Stimulated activated CD4-positive, alpha-beta T cell treated with anti-CD3 and anti-CD28 coated beads, Interleukin-15, amount 100 ng/mL, for 1 hour (primary cell): ENCODE data around the gene MSH2.

ENCODE experiments used
- DNase-seq, 2 donors: peaks; one replicate each; pipeline ENCODE4 v3.0.0-alpha.2; 2020; ENCODE audit warnings: low read depth in 1 of 2, low spot score in 1 of 2

MSH2 gene

DNA sequence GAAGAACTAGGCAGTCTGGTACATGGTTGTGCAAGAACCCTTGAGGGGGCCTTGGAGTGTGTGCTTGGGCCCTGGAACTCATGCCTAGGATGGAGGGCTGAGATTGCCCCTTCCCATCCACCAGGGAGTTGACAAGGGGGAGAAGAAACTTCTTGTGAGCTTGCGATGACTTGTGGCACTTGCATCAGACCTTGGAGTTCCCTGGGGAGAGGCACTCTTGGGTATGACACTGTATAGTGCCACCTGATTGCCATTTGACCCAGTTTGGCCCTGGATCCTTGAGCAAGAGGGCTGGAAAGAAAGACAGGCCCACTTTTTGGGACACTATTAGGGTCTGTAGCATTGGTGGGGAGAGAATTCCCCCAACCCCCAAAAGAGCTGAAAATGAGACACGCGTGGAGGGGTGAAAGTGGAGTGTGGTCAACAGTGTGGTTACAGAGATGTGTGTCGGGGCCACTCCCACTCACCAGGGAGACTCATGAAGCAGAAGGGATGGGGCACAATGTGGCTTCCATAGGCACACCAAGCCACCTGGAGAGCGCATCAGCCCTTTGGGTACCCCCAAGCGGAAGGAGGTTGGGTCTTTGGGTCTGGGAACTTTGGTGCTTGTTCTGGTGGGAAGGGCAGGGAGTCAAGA, 101.3 kb downstream of the MSH2 start:
- DNase-seq: no peak

DNA sequence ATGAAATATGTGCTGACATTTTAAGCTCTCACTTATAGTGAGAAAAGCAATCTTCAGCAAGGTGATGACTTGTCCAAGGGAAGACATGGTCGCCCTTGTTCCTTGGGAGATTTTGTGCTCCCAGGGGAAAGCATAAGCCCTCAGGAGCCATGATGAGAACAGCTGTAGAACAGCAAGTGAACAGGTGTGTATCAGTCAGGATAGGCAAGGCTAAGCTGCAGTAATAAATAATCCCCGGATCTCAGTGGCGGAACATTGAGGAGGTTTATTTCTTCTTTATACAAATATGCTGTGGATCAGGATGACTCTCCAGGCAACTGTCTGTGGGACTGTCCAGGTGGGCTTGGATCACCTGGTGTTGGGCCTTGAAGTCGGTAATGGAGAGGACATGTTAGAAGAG, 103.1 kb downstream of the MSH2 start:
- DNase-seq: no peak

DNA sequence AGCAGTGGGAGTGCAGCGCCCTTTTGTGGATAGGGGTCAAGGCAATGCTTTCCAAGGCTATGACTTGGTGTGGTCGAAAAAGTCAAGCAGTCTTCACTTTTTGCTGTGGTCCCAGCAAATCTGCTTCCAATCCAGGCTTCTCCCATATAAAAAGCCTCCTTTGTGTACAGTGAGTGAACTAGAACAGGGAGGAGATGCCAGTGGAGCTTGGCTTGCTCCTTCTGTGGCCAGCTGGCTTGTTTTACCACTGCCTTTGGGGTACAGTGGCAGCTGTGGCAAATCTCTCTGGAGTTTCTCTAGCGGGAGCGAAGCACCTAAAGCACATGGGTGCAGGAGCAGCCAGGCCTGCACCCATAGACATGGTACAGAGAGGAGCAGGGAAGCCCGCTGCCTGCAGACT, 103.5 kb downstream of the MSH2 start:
- no peak for DNase-seq

DNA sequence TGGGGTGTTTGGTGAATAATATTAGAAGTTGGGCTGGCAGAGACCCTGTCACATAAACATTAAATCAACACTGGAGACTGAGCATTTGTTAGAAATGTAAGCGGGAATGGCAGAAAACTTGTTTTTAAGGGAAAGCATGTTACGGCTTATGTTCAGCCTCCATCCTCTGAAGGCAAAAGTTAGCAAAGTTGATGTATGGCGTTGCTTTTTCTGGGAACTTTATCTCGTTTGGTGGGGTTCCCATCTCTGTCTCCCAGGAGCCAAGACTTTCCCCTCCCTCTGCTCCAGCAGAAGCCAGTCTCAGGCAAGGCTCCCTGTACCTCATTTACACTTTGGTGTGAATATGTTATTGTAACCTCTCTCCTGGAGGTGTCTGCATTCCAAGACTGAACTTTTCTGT, 105.1 kb downstream of the MSH2 start:
- DNase-seq: no peak

GRCh38 chr2:47508641-47509040, 105.7 kb downstream of the MSH2 start:
- DNase-seq: no peak

- DNase-seq: no peak
These were observed 106.3 kb downstream of the MSH2 start for GRCh38 chr2:47509250-47509649.

- DNase-seq: no peak
These were observed 106.9 kb downstream of the MSH2 start for GRCh38 chr2:47509821-47510385.

DNA sequence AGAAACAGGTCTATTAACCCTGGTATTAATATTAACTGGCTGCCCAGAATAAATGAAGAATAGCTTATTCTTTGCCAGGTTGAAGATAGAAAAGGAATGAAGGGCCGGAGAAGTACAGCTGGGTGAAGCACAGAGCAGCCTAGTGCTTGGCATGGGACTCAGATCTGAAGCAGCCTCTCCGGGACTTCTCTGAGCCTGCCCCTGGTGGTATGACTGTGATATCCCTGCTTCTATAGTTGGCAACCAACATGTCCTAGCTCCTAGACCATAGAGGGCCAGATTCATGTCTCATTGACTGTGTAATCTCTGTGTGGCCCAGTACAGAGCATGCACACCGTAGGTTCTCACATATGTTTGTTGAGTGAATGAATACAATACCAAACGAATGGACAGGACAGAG, 107.8 kb downstream of the MSH2 start:
- no peak for DNase-seq

GRCh38 chr2:47512581-47513083, 109.7 kb downstream of the MSH2 start:
- DNase-seq: no peak

DNA sequence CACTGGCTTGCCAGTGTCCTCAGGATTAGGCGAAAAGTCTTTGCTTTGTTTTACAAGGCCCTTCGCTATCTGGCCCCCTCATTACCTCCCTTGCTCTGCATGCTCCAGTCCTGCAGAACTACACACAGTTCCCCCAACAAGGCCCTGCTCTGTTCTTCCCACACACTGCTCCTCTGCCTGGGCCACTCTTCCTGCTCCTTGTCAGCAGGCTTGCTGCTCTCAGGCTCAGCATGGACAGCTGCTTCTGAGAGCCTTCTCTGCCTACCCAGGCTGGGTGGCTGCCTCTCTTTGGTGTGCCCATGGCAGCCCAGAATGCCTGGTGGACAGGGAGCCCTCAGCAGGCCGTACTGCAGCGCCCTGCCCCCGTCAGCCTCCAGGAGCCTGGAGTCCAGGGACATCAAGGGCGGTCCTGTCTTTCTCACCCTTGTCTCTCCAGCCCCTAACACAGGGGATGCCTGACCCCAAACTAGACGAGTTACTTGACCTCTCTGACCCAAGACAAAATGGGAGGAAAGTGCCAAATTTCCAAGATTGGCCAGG, 111.1 kb downstream of the MSH2 start:
- DNase-seq: no peak

GRCh38 chr2:47516360-47517104, 113.6 kb downstream of the MSH2 start:
- no peak for DNase-seq

DNA sequence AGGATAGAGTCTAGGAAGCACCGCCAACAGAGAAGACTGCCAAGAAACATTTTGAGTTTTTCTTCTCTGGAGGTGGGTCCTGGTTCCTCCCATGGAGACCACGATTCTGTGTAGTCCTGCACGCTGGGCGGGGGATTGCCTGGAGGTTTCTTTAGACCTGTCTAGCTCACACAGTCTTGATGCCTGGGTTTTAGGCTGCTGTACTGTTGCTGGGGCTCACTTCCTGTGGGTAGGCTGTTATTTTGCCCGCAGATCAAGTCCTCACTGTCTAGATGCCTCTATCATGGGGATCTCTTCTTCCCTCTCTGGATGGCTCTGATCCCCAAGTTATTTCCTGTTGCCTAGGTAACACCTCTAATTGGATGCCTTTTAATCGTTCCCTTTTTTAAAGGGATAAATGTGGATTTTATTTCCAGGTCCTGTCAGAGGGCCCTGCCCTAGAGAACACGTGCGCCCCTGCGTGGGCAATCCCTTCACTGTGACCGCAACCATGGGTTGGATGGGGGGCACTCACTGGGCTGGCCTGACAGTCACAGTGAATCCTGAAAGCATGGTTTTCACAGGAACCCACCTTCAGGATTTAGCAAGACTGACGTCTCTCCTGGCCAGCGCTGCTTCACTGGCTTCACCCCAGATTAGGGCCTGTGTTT, 115.7 kb downstream of the MSH2 start:
- no peak for DNase-seq

- DNase-seq: no peak
These were observed 116.2 kb downstream of the MSH2 start for GRCh38 chr2:47519147-47519537.

DNA sequence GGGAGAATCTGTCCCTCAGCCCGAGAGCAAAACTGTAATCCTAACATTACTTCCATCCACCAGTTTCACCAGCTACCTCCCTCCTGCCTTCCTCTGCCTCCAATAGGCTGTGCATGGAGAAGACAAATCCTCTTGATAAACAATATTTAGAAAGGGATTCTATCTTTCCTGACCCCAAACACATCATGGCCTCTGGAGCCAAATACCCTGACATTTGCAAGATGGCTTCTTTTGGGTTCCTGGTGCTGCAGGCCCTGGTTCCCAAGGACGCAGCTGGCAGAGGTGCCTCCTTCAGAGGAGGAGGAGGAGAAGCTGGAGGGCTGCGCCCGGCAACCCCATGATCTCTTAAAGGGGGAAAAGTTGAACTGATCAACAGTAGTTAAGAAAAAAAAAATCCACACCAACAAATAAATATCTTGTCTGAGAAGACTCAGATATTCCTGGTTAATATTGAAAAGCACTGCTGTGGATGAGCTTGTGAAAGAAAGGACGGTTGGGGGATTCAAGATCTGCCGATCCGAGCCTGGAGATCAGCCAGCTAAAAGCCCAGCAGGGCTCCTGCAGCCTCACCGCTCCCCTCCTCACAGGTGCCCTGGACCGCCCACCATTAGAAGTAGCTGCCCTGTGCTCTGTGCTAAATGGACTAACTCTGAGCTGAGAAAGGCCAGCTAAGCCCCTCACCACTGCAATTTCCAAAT, 116.8 kb downstream of the MSH2 start:
- no peak for DNase-seq

- no peak for DNase-seq
These were observed 117.3 kb downstream of the MSH2 start for GRCh38 chr2:47520302-47520630.

DNA sequence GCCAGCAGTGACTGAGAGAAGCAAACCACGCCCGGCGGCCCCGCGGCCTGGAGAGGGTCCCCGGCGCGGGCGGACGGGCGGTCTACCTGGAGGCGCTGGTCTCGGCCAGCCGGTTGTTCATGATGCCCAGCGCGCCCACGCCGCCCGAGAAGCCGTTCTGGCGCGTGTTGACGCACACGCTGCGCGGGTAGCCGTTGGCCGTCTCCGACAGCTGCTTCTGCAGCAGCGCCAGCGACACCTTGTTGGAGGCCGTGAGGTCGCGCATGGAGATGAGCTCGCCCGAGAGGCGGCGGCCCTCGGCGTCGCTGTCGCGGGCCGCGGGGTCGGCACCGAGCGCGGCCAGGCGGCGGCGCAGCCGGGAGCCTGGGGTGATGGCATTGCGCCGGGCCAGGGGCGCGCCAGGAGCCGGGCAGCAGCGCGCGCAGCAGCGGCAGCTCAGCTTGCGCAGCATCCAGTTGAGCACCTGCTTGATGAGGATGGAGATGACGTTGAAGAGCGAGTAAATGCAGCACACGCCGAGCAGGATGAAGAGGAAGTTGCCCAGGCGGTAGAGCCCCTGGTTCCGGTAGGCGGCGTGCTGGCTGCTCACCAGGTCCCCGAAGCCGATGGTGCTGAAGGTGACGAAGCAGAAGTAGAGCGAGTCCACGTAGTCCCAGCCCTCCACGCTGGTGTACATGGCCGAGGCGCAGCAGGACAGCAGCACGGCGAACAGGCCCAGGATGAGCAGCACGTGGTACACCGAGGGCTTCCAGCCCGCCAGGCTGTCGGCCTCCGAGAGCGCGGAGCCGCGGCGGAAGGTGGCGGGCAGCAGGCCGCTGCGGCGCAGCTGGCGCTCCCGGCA, 118.1 kb downstream of the MSH2 start:
- peak; percentile 48 to 54 for DNase-seq

- DNase-seq: no peak
These were observed 118.8 kb downstream of the MSH2 start for GRCh38 chr2:47521666-47522285.

- no peak for DNase-seq
These were observed 122.2 kb downstream of the MSH2 start for GRCh38 chr2:47525167-47525566.

GRCh38 chr2:47528455-47528854, 125.5 kb downstream of the MSH2 start:
- DNase-seq: no peak

DNA sequence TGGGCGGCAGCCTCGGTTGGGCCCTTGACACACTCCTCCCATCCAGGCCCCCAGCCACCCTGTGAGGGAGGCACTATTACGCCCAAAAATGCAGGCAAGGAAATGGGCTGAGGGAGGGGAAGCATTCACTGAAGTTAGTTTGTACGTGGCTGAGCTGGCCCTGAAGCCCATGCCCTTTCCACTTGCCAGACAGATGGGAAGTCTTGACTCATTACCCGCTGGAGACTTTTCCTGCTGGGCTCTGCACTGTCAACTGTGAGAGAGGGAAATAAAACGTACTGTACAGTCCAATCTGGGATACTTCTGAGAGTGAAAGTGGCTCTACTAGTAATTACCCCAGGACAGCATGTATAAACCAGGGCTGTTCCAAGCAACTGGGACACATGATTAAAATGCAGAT, 125.9 kb downstream of the MSH2 start:
- no peak for DNase-seq
